GM19438 (cell line): Measurements from ENCODE around the gene SLC6A7.

Experiments
- ATAC-seq: cut with Tn5 transposase; IDR thresholded peaks from one replicate; pipeline ENCODE4 v1.9.1; 2021; ENCODE audit warnings: low read depth; ENCODE audit not compliant: unreplicated experiment

Gene SLC6A7

DNA sequence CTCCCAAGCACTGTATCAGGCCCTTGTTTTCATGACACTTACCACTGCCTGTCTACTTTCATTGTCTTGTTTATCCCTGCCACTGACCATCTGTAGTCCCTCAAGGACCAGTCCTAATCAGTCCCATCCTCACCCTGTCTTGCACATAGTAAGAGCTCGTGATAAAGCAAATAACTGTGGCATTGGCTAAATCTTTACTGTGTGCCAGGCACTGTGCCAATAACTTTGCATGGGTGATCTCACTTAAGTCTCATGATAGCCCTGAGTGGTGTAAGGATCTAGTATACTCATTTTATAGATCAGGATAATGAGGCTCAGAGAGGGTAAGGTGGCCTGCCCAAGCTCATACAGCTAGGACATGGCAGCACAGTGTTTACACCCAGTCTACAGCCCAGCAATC, 17.7 kb upstream of the SLC6A7 start:
- ATAC-seq = no peak

- ATAC-seq = no peak
Observed at GRCh38 chr5:150172556-150172955, 17.3 kb upstream of the SLC6A7 start.

- no peak for ATAC-seq
Observed at GRCh38 chr5:150173161-150173560, 16.7 kb upstream of the SLC6A7 start.

- no peak for ATAC-seq
Observed at GRCh38 chr5:150174285-150174684, 15.6 kb upstream of the SLC6A7 start.

DNA sequence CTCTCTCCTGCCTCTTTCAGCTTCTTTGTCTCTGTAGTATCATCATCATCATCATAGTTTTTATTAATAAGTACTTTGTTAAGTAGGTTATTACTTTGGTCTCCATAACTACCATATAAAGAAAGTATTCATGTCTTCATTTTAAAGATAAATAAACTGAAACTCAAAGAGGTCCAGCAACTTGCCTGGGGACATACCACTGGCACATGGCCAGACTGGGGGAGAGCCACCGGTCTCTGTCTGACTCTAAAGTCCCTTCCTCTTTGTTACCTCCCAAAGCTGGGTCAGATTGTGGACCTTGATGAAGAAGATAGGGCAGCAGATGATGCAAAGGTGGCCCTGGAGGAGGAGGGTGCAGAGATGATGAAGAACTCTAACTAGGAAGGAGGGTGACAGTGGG, 14.8 kb upstream of the SLC6A7 start:
- no peak for ATAC-seq

DNA sequence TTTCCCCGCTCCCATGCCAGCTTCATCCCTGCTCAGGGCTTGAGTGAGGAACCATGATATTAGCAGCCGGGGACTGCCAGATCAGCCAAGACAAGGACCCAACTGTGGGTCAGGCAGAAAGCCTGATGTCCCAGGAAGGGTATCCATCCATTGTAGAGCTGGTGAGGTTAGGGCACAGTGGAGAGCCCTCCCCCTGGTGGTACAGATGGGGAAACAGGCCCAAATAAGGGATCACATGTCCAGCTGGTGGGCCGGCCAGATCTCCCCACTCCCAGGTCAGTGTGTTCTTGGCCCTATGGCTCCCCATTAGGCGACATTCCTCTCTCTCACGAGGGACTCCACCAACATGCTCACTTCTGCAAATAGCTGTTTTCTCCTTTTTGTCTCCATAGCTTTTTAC, 14.3 kb upstream of the SLC6A7 start:
- ATAC-seq = no peak

DNA sequence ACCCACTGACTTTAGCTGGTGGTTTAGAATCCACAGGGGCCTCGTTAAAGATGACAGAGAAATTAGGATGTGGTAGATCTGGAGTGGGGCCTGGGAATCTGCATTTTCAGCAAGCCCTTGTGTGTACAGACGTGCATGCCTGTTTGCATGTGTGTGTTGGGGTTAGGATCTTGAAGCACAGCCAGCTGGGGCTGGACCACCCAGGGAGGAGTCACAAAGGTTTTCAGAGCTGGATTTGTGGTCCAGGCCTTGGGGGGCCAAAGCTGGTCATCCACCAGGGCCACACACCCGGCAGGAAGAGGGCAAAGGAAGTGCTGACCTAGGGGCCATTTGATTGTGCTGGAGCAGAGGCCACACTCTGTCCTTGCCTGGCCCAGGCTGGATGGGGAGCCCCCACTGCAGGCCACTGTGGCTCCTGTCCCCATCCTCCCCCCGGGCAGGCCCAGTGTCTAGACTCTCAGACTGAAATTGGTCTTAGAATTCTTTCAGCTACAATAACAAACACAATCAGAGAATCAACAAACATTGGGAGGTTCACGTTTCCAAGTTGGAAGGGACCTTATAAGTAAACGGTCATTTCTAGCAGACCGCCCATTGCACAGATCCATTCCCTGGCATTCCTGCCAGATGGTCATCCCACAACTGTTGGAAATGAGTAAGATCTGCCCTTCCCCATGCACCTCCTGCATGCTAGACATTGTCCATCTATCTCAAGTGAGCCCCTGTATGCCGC, 13.0 kb upstream of the SLC6A7 start:
- ATAC-seq = no peak

DNA sequence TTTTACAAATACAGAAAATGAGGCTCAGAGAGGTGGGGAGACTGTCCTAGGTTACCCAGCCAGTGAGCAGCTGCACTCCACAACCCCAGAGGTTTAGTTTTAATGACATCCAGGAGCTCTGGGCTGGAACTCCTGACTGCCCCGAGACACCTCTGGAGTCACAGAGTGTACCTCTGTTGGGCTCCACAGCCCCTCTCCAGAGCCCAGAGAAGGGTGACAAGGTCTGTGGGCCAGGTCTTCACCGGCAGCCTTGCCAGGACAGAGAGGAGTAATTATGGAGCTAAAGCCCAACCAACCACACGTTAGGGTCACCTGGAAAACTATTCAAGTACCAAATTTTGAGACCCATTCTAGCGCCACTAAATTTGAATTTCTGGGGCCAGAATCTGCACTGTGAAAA, 12.1 kb upstream of the SLC6A7 start:
- ATAC-seq = no peak

- peak; percentile 58 for ATAC-seq
Observed at GRCh38 chr5:150178262-150178661, 11.6 kb upstream of the SLC6A7 start.

- ATAC-seq = no peak
Observed at GRCh38 chr5:150179019-150179620, 10.7 kb upstream of the SLC6A7 start.

- ATAC-seq = no peak
Observed at GRCh38 chr5:150180241-150181026, 9.4 kb upstream of the SLC6A7 start.

DNA sequence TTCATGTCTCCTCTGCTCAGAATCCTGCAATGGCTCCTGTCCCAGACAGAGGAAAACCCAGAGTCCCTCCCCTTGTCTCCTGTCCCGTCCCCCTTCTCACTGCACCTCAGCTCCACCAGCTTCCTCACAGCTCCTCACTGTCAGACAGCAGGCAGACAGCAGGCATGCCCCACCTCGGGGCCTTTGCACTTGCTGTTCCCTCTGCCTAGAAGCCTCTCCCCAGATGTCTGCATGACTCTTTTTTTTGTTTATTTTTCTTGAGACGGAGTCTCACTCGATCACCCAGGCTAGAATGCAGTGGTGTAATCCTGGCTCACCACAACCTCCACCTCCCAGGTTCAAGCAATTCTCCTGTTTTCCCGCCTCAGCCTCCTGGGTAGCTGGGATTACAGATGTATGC, 8.8 kb upstream of the SLC6A7 start:
- no peak for ATAC-seq

DNA sequence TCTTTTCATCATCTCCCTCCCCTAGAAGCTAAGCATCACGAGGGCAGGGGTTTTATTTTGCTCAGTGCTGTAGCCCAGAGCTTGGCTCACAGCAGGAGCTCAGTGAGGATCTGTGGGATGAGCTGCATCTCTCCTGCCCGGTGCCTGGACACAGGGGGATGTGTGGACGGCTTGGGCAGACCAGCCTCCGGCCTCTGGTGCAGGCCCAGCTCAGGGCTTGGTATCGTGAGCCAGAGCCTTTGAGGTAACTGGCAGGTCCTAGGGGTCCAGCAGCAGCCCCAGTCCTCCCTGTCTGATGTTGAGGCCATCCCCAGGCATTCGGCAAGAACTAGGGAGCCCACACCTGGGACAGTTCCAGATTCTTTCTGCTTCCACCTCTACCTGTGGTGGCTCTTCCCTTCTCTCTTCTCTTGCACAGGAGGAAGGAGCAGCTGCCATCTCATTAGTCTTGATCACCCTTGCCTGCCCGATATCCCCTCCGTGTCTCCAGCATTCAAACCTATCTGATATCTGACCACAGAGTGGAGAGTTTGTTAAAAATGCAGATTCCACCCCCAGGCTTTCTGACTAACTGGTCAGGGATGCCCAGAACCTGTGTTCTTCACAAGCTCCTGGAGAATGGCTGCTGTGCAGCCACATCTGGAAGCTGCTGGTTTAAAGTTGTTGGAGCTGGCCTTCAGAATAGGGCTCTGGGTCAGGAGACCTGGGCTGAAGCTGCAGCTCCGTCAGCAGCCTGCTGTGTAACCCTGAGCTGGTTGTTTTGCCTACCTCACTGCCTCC, 7.9 kb upstream of the SLC6A7 start:
- ATAC-seq = no peak

DNA sequence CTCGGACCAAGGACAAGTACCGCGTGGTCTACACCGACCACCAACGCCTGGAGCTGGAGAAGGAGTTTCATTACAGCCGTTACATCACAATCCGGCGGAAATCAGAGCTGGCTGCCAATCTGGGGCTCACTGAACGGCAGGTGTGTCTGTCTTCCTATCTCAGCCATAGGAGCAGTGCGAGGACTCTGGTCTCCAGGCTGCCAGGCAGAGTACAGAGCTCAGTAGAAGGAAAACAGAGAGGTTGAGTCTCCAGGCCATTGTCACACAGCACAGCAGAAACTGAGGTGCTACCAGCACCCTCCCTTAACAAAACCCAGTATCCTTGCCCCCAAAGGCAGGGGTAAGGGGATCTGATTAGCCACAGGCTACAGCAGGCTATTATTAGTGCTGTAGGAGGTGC, 7.1 kb upstream of the SLC6A7 start:
- no peak for ATAC-seq

- no peak for ATAC-seq
Observed at GRCh38 chr5:150183436-150183835, 6.4 kb upstream of the SLC6A7 start.

GRCh38 chr5:150184006-150184405, 5.9 kb upstream of the SLC6A7 start:
- no peak for ATAC-seq

DNA sequence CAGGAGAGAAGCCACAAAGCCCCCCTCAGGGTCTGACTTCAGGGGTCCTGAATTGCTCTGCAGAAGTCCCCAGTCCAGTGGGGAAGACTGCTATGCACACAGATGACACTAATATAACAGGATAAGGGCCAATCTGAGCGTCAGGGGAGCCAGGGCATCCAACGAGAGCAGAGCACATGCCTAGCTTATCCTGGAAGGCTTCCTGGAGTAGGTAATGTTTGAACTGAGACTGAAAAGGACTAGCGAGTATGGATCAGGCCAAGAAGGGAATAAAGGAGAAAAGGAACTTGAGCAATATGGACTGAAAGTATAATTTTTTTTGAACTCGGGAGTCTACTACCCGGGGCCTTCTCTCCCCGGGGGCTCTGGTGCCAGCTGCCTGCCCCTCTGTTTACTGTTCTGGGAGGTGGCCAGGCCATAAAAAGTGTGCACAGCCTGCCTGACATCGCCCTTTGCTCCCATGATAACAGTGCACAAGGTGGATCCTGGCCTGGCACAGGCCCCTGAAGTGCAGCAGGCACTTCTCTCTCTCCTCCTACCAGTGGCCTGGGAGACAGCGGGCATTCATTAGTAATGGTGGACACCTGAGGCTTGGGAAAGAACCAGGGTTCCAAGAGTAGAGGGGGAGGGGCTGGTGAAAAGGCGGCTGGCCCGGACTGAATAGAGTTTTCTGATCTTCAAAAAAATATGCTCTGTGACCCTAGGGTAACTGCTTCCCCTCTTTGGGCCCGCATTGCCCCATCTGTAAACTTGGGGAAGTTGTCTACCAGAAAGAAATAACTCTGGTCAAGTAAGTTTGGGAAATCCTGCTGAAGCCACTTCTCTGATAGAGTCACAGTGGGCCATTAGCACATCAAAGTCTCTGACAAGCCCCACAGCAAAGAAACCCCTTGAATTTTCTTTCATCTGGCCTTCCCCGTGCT, 4.6 kb upstream of the SLC6A7 start:
- no peak for ATAC-seq

- no peak for ATAC-seq
Observed at GRCh38 chr5:150186137-150186536, 3.7 kb upstream of the SLC6A7 start.

DNA sequence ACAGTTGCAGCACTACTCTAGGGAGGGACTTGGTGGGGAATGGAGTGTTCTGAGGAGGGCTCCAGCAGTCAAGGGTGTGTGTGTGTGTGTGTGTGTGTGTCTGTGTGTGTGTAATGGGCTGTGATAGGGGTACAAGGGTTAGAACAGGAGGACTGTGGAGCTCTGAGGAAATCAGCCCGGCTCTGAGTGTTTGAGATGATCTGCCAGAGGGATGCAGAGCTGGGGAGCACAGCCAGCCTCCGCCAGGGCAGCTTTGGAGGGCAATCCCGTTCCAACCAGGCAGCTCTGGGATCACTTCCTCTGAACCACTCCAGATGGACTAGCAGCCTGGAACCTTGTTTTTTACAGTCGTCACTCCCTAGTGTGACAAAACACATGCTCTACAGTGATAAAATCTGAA, 3.0 kb upstream of the SLC6A7 start:
- ATAC-seq = no peak
